Occipital lobe (tissue), 2 donors: Measurements from ENCODE around the gene PRICKLE2. TPM values are rescaled to one million over a fixed set of nuclear protein-coding genes. Genes with fewer than 3 reads are reported as not detected.

ENCODE experiments used
- DNase-seq: peaks from one replicate; lab custom pipeline; 2025; lab: John Stamatoyannopoulos, UW
- total RNA-seq: library from RNA; depleted of rRNA; stranded (reverse); fragments of >200 nt; gene quantifications from one replicate; pipeline ENCODE4 v1.2.3, GENCODE V29; 2014

PRICKLE2 gene
- total RNA-seq, 1 donor from 2014 or later, result 87.5 TPM

GRCh38 chr3:64221571-64222257 is 3.6 kb downstream of the PRICKLE2 start:
- no peak for DNase-seq

- no peak for DNase-seq
Measured at GRCh38 chr3:64220161-64220914, 4.9 kb downstream of the PRICKLE2 start.

GRCh38 chr3:64218746-64219145 is 6.5 kb downstream of the PRICKLE2 start:
- DNase-seq, result no peak

DNA sequence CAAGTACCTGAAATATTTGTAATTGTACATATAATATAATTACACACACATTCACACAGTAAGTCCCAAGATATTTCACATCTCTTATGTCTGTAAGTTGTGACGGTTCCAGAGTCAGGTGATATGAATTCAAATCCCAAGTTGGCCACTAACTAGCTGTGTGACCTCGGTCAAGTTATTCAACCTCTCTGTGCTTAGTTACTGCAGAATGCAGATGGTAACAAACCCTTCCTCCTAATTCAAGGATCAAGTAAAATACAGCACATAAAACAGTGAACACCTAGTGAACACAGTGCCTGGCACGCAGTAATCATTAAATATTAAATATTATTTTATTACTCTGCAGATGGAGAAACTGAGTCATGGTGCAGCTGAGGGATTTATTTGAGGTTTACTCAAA is 6.9 kb downstream of the PRICKLE2 start:
- DNase-seq, result no peak

DNA sequence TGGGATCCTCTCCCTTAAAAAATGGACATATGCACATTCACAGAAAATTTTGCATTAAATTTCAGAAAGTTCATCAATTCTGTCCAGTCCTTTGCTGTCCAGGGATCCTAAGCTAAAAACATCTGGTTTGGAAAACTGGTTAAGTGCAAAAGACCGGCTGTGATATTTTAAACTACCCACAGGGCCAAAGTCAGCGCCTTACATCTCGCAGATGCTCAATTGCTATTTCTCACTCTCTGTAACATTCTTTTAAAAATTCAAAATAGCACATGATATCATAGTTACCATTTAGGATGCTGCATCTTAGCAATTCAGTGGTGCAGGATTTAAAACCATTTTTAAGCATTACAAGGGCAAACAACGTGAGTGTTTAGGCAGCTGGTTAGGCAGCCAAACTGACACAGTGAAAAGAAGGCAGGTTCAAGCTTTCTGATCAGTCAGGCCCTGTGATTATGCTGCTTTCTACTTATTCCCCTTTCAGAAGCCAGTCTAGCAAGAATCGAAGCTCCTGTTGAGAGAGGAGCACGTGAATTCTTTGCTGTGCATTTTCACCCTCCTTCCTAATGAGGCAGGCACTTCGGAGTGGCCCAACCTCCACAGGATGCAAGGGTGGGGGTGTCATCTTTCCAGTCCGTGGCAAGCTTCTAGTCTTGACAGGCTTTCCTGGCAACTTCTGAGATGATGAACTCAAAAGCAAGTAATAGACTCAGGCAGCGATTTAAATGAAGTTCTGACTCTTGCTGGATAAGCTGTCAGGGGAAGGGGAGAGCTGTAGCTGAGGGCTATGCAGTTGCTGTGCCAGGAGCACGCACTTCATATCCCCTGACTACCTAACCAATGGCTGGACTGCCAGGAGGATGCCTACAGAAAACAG is 8.8 kb downstream of the PRICKLE2 start:
- no peak for DNase-seq

DNA sequence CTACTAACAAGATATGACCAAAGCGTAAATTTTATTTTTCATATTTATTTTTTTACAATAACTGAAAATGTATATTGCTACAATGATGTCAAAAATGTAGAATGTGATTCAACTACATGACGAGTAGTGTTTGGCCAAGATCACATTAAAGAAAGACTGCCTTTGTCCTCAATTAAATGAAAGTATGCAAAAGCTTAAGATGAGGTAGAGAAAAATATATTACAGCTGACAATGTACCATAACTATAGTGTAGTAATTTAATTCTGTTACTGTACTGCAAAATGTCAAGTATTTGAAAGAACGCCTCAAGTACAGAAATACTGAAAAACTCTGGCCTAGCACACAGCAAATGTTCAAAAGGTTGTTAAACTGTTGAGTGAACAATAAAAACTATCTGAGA is 9.7 kb downstream of the PRICKLE2 start:
- no peak for DNase-seq

DNA sequence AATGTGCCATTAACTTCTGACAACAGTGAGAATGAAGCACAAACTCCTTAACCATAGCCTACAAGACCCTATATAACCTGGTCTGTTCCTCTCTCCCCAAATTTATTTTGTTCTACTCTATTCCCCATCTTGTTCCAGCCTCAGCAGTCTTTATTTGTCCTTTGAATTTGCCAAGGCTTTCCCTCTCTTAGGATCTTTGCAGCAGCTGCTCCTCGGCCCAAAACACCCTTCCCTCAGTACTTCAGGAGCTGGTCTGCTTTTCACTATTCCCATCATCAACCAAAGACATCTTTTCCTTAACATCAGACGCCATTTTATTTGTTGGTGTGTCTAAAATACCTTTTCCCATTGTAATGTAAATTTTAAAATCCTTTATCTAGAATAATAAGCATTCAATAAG is 10.2 kb downstream of the PRICKLE2 start:
- DNase-seq, result no peak

GRCh38 chr3:64214381-64215018 is 10.8 kb downstream of the PRICKLE2 start:
- no peak for DNase-seq

- DNase-seq, result no peak
Measured at GRCh38 chr3:64213962-64214379, 11.3 kb downstream of the PRICKLE2 start.

DNA sequence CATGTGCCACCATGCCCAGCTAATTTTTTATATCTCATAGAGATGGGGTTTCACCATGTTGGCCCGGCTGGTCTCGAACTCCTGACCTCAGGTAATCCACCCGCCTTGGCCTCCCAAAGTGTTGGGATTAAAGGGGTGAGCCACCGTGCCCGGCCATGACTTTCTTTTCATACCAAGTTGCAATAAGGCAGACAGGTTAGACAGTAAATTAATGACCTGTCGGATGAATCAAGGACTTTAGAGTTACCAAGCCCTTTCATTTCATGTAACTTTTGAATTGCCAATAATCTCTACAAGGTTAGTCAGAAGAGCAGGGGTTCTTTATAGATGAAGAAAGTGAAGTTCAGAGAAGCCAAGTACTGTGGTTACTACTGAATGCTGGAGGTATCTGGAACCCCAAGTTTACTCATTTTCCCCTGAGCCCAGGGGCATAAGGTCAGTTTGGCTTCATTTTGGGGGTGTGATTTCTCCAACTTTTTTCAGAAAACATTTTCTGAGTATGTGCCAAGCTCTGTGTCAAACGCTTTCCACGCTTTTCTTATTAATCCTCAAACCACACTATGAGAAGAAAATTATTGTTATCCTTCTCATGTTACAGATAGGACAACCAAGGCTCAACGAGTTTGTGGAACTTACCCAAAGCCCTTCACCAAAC is 11.9 kb downstream of the PRICKLE2 start:
- no peak for DNase-seq

GRCh38 chr3:64209866-64210621 is 15.2 kb downstream of the PRICKLE2 start:
- no peak for DNase-seq

DNA sequence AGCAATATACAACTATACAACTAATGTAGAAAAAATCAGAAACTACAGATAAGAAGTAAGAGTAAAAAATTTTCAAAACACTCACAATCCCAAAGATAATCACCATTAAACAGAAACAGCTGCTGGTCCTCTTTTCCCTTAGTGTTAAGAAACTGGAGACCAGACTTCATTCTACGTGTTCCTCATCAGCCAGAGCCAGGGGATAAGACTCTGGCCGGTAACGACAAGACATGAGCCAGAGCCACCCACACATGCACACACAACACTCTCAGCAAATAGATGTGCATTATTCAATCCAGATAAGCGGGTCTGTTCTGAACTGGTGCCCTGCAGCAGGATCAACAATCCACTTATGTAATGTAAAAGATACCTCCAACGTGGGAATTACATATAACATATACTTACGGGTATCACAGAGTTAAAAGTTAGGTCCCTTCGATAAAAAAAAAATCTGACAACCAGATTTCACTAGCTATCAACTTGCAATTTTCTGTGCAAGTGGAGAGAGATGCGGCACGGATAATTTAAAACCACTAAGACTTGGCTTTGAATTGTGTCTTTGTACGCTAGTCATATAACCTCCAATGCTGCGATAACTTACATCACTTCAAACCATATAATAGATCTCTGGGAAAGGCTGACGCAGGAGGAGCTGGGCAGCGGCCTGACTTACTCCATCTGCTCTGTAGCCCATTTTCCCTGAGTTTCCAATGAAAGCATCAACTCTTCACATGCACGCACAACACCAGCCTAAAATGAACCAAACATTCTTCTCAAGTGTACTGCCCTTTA is 17.8 kb downstream of the PRICKLE2 start:
- DNase-seq, result no peak

DNA sequence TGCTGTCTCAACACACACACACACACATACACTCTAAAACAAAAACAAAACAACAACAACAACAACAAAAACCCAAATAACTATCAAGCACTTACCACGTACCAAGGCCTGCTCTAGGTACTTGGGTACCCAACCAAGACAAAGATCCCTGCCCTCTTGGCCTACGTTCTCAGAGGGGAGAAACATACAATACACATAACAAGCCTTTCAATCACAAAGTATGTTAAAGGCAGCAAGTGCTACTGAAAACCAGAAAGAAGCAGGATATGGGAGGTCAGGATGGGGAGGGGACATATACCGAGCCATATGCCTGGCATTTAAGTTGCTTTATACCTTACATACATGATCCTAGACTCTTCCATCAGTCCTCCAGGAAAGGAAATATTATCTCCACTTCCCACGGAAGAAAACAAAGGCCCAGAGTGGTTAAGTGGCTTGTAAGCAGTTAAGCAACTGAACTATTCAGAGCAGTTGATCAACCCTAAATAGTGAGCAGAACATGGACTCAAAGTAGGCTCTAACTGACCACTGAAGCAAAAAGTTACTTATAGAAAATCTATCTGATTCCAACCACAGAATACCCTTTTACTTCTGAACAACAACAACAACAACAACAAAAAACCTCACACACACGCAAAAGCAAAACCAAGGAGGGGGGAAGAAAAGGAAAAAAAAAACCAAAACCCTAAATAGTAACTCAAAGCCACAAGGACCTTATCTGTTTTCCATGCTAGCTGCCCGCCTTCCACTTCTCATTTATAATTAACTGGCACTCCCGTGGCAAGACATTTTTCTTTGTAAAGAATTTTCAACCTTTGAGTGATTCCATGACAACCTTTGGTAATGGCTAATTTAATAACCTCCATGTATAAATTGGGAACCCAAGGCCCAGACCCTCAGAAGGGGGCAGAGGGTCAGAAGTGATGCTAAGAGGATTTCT is 21.0 kb downstream of the PRICKLE2 start:
- no peak for DNase-seq

- DNase-seq, result no peak
Measured at GRCh38 chr3:64203216-64203615, 22.1 kb downstream of the PRICKLE2 start.

- DNase-seq, result no peak
Measured at GRCh38 chr3:64199932-64200331, 25.3 kb downstream of the PRICKLE2 start.

GRCh38 chr3:64196236-64196929 is 28.9 kb downstream of the PRICKLE2 start:
- DNase-seq, result no peak

DNA sequence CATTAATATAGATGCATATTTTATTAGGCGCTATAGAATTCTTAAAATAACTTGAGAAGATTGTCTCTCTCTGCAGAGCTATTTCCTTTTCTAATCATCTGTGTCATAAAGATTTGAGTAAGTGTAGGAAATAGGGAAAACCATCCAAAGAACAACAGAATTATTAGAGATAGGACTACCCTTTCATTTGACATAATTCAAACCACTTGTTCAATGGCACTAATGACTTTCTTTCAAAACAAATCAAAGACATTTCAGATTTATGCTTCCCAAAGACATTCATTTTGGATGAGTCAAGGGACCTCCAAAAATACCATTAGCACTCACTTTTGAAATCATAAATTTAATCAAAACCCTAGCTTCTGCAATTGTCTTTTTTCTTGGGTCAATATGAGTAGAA is 29.5 kb downstream of the PRICKLE2 start:
- no peak for DNase-seq

DNA sequence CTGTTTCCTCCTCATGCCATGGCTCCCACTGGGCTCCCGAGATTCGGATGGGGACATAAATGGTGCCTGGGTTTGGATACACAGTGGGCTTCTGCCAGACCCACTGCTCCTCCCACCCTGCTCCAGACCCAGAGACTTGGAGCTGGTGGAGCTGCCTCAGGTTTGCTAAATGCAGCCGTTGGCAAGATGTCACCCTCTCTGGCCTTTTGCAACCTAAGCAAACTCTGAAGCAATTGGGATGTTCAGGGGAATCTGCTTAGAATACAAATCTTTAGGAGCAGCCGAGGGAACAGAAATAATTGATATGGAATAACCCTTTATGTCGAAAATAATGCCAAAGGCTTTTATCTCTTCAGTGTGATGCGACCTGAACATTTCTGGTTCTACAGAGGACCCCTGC is 33.4 kb downstream of the PRICKLE2 start:
- DNase-seq, result no peak
